Sigmoid colon (tissue), 4 donors: ENCODE measurements around the gene XYLT2.

Experiments used
- EP300 ChIP-seq, 4 donors: sonication (generic); formaldehyde crosslinking; IDR thresholded peaks; one replicate each; pipeline ENCODE4 v1.6.1; 2017; ENCODE audit warnings: antibody characterized with exemption in 4 of 4
- POLR2A ChIP-seq, 2 donors: fragments of 450-650 bp; IDR thresholded peaks; one replicate each; pipeline ENCODE4 v1.6.1; 2016; ENCODE audit warnings: antibody characterized with exemption in 2 of 2, mild to moderate bottlenecking in 2 of 2, moderate library complexity in 2 of 2
- POLR2AphosphoS5 ChIP-seq, 4 donors: sonication (generic); formaldehyde crosslinking; IDR thresholded peaks; one replicate each; pipeline ENCODE4 v1.6.1; 2017; ENCODE audit warnings: antibody characterized with exemption in 4 of 4
- TF ChIP-seq, protein P1 (sequence below), 4 experiments: fragments of 450-650 bp in 3 of 4; fragments of 200-600 bp in 1 of 4; IDR thresholded peaks; one replicate each; pipeline ENCODE4 v1.5.1; 2016 to 2019; ENCODE audit warnings: antibody characterized with exemption in 4 of 4, mild to moderate bottlenecking in 3 of 4, moderate library complexity in 2 of 4

DNA sequence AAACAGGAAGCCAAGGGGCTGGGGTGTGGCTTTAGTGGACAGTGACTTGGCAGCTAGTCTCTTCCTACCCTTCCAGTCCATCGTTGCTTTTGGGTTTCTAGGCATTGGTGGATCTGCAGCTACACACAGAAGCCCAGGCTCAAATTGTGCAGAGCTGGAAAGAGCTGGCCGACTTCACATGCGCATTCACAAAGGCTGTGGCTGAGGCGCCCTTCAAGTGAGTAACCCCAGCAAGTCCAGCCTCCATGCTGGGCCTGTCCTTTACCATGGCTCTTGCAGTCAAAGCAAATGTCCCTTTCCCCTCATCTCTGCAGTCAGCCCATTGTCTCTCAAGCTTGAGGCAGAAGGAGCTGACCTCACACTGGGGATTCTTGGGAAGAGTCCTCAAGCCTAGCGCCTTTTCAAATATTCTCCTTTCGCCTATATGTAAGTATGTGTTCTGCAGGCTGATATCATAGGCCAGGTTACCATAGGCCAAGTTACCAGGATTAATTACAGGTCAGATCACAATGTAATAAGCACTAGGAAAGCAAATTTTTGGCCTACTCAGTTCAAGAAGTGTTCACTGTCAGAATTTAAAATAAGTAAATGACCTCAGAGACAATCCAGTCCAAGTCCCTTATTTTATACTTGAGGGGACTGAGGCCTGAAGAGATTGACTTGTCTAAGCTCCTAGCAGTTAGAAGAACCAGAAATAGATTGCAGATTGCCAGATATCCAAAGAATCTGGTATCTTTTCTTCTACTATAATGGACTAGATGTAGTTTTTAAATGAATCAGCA, 33.6 kb downstream of the XYLT2 start:
- TF ChIP-seq, protein P1, sequence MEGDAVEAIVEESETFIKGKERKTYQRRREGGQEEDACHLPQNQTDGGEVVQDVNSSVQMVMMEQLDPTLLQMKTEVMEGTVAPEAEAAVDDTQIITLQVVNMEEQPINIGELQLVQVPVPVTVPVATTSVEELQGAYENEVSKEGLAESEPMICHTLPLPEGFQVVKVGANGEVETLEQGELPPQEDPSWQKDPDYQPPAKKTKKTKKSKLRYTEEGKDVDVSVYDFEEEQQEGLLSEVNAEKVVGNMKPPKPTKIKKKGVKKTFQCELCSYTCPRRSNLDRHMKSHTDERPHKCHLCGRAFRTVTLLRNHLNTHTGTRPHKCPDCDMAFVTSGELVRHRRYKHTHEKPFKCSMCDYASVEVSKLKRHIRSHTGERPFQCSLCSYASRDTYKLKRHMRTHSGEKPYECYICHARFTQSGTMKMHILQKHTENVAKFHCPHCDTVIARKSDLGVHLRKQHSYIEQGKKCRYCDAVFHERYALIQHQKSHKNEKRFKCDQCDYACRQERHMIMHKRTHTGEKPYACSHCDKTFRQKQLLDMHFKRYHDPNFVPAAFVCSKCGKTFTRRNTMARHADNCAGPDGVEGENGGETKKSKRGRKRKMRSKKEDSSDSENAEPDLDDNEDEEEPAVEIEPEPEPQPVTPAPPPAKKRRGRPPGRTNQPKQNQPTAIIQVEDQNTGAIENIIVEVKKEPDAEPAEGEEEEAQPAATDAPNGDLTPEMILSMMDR (IDR thresholded peaks at IDR 0.05): no peak
- TF ChIP-seq EP300 (IDR thresholded peaks at IDR 0.05): no peak
- TF ChIP-seq POLR2A (IDR thresholded peaks at IDR 0.05): no peak
- no peak for TF ChIP-seq POLR2AphosphoS5 (IDR thresholded peaks at IDR 0.05)
